Activated CD8-positive, alpha-beta memory T cell treated with anti-CD3 and anti-CD28 coated beads for 4 hours (primary cell): ENCODE data around the gene AMT.

ENCODE experiments used
- DNase-seq, 2 donors: peaks; one replicate each; pipeline ENCODE4 v3.0.0-alpha.2; 2020; ENCODE audit warnings: low read depth in 2 of 2

AMT gene

DNA sequence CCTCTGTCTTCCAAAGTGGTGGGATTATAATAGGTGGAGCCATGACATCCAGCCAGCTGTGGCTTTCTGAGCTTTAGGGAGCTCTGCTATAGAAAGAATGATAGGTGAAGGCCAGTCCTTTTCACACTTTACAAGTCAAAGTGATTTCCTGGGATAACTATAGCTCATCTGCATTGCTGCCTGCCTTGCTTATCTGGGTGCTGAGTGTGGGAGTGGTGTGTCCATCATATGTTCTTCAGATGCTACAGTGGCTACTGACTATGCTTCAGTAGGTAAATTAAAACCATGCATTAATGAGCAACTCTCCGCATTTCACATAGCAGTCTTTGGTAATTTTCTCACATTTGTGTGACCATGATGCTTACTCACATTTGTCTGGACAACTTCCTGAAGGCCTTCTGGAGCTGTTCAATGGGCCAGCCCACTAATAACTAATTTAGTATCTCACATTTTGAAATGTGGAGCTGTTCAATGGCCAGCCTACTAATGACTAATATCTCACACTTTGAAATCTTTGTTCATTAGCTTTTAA, 33.9 kb downstream of the AMT start:
- no peak for DNase-seq

DNA sequence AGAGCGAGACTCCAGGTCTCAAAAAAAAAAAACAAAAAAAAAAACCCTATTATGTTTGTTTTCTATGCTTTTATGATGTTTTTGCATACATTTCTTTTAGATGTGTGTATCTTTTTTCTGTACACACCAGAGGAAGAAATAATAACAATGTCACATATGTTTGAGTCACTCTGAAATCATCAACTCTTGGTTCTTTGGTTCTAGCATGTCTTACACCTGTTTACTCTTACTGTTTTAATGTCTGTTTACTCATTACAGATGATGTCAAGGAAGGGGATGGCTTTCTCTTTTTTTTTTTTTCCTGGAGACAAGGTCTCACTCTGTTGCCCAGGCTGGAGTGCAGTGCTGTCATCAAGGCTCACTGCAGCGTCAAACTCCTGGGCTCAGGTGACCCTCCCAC, 34.6 kb downstream of the AMT start:
- DNase-seq, result no peak

GRCh38 chr3:49386056-49386756, 36.1 kb downstream of the AMT start:
- DNase-seq, result no peak

DNA sequence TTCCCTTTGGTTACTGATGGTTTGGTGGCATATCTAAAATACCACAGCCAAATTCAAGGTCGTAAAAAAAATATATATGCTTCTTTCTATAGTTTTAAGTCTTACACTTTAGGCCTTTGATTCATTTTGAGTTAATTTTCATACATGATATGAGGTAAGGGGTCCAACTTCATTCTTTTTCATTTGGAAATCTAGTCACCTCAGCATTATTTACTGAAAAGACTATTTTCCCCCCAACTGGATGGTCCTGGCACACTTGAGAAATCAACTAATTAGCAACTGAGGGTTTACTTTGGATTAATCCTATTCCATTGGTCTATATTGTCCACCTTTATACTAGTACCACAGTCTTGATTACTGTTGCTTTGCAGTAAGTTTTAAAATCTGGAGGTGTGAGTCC, 36.7 kb downstream of the AMT start:
- DNase-seq, result no peak

GRCh38 chr3:49383387-49383786, 38.9 kb downstream of the AMT start:
- no peak for DNase-seq

DNA sequence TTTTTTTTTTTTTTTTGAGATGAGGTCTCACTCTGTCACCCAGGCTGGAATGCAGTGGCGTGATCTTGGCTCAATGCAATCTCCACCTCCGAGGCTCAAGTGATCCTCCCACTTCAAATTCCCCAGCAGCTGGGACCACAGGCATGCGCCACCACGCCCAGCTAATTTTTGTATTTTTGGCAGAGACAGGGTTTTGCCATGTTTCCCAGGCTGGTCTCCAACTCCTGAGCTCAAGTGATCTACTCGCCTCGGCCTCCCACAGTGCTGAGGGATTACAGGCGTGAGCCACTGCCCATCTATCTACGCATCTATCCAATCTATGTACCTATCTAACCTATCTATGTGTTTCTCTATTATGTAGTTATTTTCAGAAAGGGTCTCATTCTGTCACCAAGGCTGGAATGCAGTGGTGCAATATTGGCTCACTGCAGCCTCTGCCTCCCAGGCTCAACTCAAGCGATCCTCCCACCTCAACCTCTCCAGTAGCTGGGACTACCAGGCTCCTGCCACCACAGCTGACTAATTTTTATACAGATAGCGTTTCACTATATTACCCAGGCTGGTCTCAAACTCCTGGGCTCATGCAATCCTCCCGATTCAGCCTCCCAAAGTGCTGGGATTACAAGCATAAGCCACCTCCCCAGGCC, 43.9 kb downstream of the AMT start:
- DNase-seq, result no peak

DNA sequence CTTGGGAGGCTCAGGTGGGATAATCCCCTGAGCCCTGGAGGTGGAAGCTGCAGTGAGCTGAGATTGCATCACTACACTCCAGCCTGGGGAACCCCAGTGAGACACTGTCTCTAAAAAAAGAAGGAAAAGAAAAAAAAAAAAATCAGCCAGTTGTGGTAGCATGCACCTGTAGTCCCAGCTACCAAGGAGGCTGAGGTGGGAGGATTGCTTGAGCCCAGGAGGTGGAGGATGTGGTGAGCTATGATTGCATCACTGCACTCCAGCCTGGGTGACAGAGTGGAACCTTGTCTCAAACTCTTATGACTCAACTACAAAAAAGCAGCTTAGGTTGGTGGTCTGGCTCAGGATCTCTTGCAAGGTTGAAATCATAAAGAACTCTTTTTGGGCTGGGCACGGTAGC, 44.8 kb downstream of the AMT start:
- peak; percentile 27 to 45 for DNase-seq

GRCh38 chr3:49371946-49372345, 50.3 kb downstream of the AMT start:
- DNase-seq, result no peak

DNA sequence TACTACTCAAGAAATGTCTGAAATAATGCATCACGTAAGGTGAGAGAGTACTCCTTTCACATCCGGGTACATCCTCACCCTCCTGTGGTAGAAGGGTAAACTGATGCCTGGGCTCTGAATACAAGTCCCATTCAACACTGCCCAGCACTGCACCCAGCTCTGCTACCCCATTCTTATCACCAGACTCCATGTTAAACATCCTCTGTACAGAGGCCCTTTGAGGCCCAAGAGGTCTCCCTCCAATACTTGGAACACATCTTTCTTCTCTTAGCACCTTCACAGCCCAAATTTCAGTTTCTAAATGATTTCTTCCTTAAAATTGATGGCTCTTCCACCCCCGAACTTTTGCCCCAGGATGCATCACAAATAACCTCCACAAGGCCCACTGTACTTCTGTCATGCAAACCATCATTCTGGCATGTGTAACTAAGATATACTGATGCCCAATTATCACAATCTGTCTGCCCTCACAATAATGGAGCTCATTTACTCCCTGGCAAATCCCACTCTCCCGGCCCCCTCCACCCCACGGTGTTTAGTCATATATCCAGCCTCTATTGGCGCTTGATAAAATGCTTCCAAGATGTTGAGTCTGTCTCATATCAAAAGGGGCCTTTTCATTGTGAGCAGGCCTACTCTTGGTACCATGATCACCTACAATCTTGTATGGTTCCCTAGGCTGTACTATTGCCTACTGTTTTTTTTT, 51.5 kb downstream of the AMT start:
- no peak for DNase-seq
